Measurements from ENCODE around the gene BMAL1.

- TF ChIP-seq, protein P1, sequence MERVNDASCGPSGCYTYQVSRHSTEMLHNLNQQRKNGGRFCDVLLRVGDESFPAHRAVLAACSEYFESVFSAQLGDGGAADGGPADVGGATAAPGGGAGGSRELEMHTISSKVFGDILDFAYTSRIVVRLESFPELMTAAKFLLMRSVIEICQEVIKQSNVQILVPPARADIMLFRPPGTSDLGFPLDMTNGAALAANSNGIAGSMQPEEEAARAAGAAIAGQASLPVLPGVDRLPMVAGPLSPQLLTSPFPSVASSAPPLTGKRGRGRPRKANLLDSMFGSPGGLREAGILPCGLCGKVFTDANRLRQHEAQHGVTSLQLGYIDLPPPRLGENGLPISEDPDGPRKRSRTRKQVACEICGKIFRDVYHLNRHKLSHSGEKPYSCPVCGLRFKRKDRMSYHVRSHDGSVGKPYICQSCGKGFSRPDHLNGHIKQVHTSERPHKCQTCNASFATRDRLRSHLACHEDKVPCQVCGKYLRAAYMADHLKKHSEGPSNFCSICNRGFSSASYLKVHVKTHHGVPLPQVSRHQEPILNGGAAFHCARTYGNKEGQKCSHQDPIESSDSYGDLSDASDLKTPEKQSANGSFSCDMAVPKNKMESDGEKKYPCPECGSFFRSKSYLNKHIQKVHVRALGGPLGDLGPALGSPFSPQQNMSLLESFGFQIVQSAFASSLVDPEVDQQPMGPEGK (CRISPR knock-in tag; IDR thresholded peaks at IDR 0.05; ENCODE audit: borderline replicate concordance), result no peak
- no peak for TF ChIP-seq BACH2 (CRISPR knock-in tag; IDR thresholded peaks at IDR 0.05; ENCODE audit: borderline replicate concordance)
- TF ChIP-seq ARNTL (CRISPR knock-in tag; IDR thresholded peaks at IDR 0.05; ENCODE audit: borderline replicate concordance, low read depth), result no peak
- no peak for TF ChIP-seq ZFP30 (CRISPR knock-in tag; IDR thresholded peaks at IDR 0.05)
- no peak for TF ChIP-seq TSHZ2 (CRISPR knock-in tag; IDR thresholded peaks at IDR 0.05)
- no peak for TF ChIP-seq ZFP3 (CRISPR knock-in tag; IDR thresholded peaks at IDR 0.05)
- TF ChIP-seq ZC3H10 (CRISPR knock-in tag; IDR thresholded peaks at IDR 0.05), result no peak
- TF ChIP-seq TOX (CRISPR knock-in tag; IDR thresholded peaks at IDR 0.05; ENCODE audit: borderline replicate concordance), result no peak
- no peak for TF ChIP-seq ZNF8 (CRISPR knock-in tag; IDR thresholded peaks at IDR 0.05)
Observed at GRCh38 chr11:13292970-13293369, 15.4 kb downstream of the BMAL1 start.
